ENCODE measurements around the gene HEATR1.
"Not testable (repeated sequence)": the region's sequence is repeated elsewhere in the genome, so short reads cannot be mapped to it uniquely, and the experiment has no call there.

DNA sequence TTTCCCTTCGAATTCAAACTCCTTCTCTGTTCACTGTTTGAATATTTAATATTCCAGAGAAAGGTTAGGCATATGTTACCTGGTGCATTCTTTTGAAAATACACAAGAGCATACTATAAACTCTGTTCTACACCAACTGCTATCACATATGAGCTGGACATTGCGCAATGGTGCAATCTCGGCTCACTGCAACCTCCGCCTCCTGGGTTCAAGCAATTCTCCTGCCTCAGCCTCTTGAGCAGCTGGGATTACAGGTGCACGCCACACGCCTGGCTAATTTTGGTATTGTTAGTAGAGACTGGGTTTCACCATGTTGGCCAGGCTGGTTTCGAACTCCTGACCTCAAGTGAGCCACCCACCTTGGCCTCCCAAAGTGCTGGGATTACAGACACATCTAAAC is 27.3 kb downstream of the HEATR1 start:
- TF ChIP-seq, protein P1, sequence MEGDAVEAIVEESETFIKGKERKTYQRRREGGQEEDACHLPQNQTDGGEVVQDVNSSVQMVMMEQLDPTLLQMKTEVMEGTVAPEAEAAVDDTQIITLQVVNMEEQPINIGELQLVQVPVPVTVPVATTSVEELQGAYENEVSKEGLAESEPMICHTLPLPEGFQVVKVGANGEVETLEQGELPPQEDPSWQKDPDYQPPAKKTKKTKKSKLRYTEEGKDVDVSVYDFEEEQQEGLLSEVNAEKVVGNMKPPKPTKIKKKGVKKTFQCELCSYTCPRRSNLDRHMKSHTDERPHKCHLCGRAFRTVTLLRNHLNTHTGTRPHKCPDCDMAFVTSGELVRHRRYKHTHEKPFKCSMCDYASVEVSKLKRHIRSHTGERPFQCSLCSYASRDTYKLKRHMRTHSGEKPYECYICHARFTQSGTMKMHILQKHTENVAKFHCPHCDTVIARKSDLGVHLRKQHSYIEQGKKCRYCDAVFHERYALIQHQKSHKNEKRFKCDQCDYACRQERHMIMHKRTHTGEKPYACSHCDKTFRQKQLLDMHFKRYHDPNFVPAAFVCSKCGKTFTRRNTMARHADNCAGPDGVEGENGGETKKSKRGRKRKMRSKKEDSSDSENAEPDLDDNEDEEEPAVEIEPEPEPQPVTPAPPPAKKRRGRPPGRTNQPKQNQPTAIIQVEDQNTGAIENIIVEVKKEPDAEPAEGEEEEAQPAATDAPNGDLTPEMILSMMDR (tag by site-specific recombination; IDR thresholded peaks at IDR 0.05), result not testable (repeated sequence)
- TF ChIP-seq, protein P2, sequence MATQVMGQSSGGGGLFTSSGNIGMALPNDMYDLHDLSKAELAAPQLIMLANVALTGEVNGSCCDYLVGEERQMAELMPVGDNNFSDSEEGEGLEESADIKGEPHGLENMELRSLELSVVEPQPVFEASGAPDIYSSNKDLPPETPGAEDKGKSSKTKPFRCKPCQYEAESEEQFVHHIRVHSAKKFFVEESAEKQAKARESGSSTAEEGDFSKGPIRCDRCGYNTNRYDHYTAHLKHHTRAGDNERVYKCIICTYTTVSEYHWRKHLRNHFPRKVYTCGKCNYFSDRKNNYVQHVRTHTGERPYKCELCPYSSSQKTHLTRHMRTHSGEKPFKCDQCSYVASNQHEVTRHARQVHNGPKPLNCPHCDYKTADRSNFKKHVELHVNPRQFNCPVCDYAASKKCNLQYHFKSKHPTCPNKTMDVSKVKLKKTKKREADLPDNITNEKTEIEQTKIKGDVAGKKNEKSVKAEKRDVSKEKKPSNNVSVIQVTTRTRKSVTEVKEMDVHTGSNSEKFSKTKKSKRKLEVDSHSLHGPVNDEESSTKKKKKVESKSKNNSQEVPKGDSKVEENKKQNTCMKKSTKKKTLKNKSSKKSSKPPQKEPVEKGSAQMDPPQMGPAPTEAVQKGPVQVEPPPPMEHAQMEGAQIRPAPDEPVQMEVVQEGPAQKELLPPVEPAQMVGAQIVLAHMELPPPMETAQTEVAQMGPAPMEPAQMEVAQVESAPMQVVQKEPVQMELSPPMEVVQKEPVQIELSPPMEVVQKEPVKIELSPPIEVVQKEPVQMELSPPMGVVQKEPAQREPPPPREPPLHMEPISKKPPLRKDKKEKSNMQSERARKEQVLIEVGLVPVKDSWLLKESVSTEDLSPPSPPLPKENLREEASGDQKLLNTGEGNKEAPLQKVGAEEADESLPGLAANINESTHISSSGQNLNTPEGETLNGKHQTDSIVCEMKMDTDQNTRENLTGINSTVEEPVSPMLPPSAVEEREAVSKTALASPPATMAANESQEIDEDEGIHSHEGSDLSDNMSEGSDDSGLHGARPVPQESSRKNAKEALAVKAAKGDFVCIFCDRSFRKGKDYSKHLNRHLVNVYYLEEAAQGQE (tag by site-specific recombination; IDR thresholded peaks at IDR 0.05), result not testable (repeated sequence)
- TF ChIP-seq BCL11B (tag by site-specific recombination; IDR thresholded peaks at IDR 0.05; ENCODE audit: low read depth); ZBTB21 (tag by site-specific recombination; IDR thresholded peaks at IDR 0.05); ZNF529 (tag by site-specific recombination; IDR thresholded peaks at IDR 0.05; ENCODE audit: insufficient replicate concordance); ZNF514 (tag by site-specific recombination; IDR thresholded peaks at IDR 0.05); TCF7L2 (IDR thresholded peaks at IDR 0.05; ENCODE audit: borderline replicate concordance, low read depth, low read length); ZNF146 (tag by site-specific recombination; IDR thresholded peaks at IDR 0.05); ZNF768 (tag by site-specific recombination; IDR thresholded peaks at IDR 0.05); ZFP3 (tag by site-specific recombination; IDR thresholded peaks at IDR 0.05; ENCODE audit: low read depth); ZNF335 (tag by site-specific recombination; conservative IDR thresholded peaks at IDR 0.05); SALL2 (tag by site-specific recombination; IDR thresholded peaks at IDR 0.05; ENCODE audit: borderline replicate concordance); ZNF157 (tag by site-specific recombination; IDR thresholded peaks at IDR 0.05): not testable (repeated sequence)
- TF ChIP-seq, protein P3, sequence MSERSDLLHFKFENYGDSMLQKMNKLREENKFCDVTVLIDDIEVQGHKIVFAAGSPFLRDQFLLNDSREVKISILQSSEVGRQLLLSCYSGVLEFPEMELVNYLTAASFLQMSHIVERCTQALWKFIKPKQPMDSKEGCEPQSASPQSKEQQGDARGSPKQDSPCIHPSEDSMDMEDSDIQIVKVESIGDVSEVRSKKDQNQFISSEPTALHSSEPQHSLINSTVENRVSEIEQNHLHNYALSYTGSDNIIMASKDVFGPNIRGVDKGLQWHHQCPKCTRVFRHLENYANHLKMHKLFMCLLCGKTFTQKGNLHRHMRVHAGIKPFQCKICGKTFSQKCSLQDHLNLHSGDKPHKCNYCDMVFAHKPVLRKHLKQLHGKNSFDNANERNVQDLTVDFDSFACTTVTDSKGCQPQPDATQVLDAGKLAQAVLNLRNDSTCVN (tag by site-specific recombination; optimal IDR thresholded peaks at IDR 0.05), result not testable (repeated sequence)

Data from HEK293 (cell line).